Thyroid gland (tissue), 4 donors: Measurements from ENCODE around the gene RMI1. TPM values are rescaled to one million over a fixed set of nuclear protein-coding genes. Genes with fewer than 3 reads are reported as not detected.
"Not testable (repeated sequence)": the region's sequence is repeated elsewhere in the genome, so short reads cannot be mapped to it uniquely, and the experiment has no call there.

Experiments used
- DNase-seq, 2 donors: peaks; one replicate each; pipeline ENCODE4 v3.0.0-alpha.2; 2019
- H3K27ac ChIP-seq, 3 donors: fragments of 200-600 bp; sonication (generic); 1 replicate in 2 of 3; 2 replicates in 1 of 3; pipeline ENCODE4 v1.5.1; 2016 to 2019; ENCODE audit warnings: mild to moderate bottlenecking in 1 of 3, moderate library complexity in 1 of 3
- H3K27me3 ChIP-seq: fragments of 200-600 bp; sonication (generic); one replicate; pipeline ENCODE4 v1.5.1; 2019
- H3K36me3 ChIP-seq, 2 donors: fragments of 200-600 bp; sonication (generic); one replicate each; pipeline ENCODE4 v1.5.1; 2016 to 2019
- H3K4me1 ChIP-seq, 2 donors: fragments of 200-600 bp; sonication (generic); one replicate each; pipeline ENCODE4 v1.5.1; 2017 to 2019
- H3K4me3 ChIP-seq, 3 donors: fragments of 200-600 bp; sonication (generic); replicated peaks in 1 of 3; 1 replicate in 2 of 3; 2 replicates in 1 of 3; pipeline ENCODE4 v1.5.1; 2016; ENCODE audit warnings: mild to moderate bottlenecking in 1 of 3
- H3K9me3 ChIP-seq: fragments of 200-600 bp; sonication (generic); one replicate; pipeline ENCODE4 v1.5.1; 2017
- CTCF ChIP-seq, 6 experiments: fragments of 200-600 bp in 3 of 6; fragments of 450-650 bp in 3 of 6; sonication (generic) in 3 of 6; IDR thresholded peaks; one replicate each; pipeline ENCODE4 v1.5.1; 2016 to 2019; ENCODE audit warnings: antibody characterized with exemption in 6 of 6, mild to moderate bottlenecking in 2 of 6, inconsistent platforms in 1 of 6, moderate library complexity in 1 of 6
- POLR2A ChIP-seq, 2 donors: fragments of 450-650 bp; IDR thresholded peaks; one replicate each; pipeline ENCODE4 v1.6.1; 2017; ENCODE audit warnings: antibody characterized with exemption in 2 of 2, mild to moderate bottlenecking in 2 of 2, moderate library complexity in 1 of 2
- WGBS, 2 donors: methylation state at CpG; one replicate each; pipeline ENCODE4 v1.1.5; 2017; 5-methylcytosine and 5-hydroxymethylcytosine counted together
- intact Hi-C: fragments of 100-400 bp; cut with DNase I; formaldehyde crosslinking; loops from one replicate; pipeline ENCODE4 v1.15.1; 2023
- microRNA-seq: library from miRNA; unstranded; fragments of <30 nt; microRNA quantifications from one replicate; pipeline ENCODE4, GENCODE V29; 2016
- small RNA-seq: library from RNA; depleted of rRNA; stranded (forward); fragments of <200 nt; gene quantifications from one replicate; pipeline ENCODE3, GENCODE V24; 2016
- total RNA-seq, 4 donors: library from RNA; depleted of rRNA; stranded (reverse); fragments of >200 nt; gene quantifications; one replicate each; pipeline ENCODE4 v1.2.3, GENCODE V29; 2016

RMI1 gene
- total RNA-seq, 4 donors from 2014 or later, result 7.2 to 11.4 (median 9.7) TPM

GRCh38 chr9:84024041-84024575 is 43.5 kb downstream of the RMI1 start:
- intact Hi-C loops, result no loop called here
- H3K4me1 ChIP-seq, result no peaks in the 10 kb centered on the region
- no peaks in the 10 kb centered on the region for H3K9me3 ChIP-seq
- DNase-seq, result no peak
- 85 to 96% methylated on average over 4 of the region's 4 CpGs for WGBS, 2 donors
- no peak overlapping the region for H3K27ac ChIP-seq
- TF ChIP-seq POLR2A (IDR thresholded peaks at IDR 0.05) (no peak), CTCF (IDR thresholded peaks at IDR 0.05) (no peak)
- no peaks in the 10 kb centered on the region for H3K27me3 ChIP-seq
- no peaks in the 10 kb centered on the region for H3K36me3 ChIP-seq
- no peak overlapping the region for H3K4me3 ChIP-seq

GRCh38 chr9:84027201-84027600 is 46.6 kb downstream of the RMI1 start:
- no peak for DNase-seq
- TF ChIP-seq CTCF (IDR thresholded peaks at IDR 0.05) (no peak), POLR2A (IDR thresholded peaks at IDR 0.05) (no peak)
- H3K9me3 ChIP-seq, result no peaks in the 10 kb centered on the region
- H3K4me3 ChIP-seq, result no peak overlapping the region
- no peak overlapping the region for H3K27ac ChIP-seq
- no peaks in the 10 kb centered on the region for H3K36me3 ChIP-seq
- no peaks in the 10 kb centered on the region for H3K4me1 ChIP-seq
- intact Hi-C loops, result no loop called here
- no peaks in the 10 kb centered on the region for H3K27me3 ChIP-seq
- 85 to 94% methylated on average over 4 of the region's 4 CpGs for WGBS, 2 donors

GRCh38 chr9:84031534-84031933 is 50.9 kb downstream of the RMI1 start:
- Histone ChIP-seq H3K4me1 (no peaks in the 10 kb centered on the region), H3K9me3 (no peaks in the 10 kb centered on the region), H3K27ac (no peak overlapping the region), H3K4me3 (no peak overlapping the region), H3K36me3 (no peaks in the 10 kb centered on the region), H3K27me3 (no peaks in the 10 kb centered on the region)
- WGBS, 2 donors, result 86 to 95% methylated on average over 2 of the region's 2 CpGs
- TF ChIP-seq POLR2A (IDR thresholded peaks at IDR 0.05) (no peak), CTCF (IDR thresholded peaks at IDR 0.05) (no peak)
- intact Hi-C loops, result no loop called here
- no peak for DNase-seq

GRCh38 chr9:84041857-84042256 is 61.3 kb downstream of the RMI1 start:
- intact Hi-C loops, DNase-seq, H3K4me3 ChIP-seq, H3K4me1 ChIP-seq, H3K9me3 ChIP-seq, H3K27ac ChIP-seq, H3K36me3 ChIP-seq, H3K27me3 ChIP-seq: not testable (repeated sequence)
- WGBS, 2 donors, result 74 to 80% methylated on average over 5 of the region's 5 CpGs

GRCh38 chr9:84045481-84046097 is 65.0 kb downstream of the RMI1 start:
- no peaks in the 10 kb centered on the region for H3K27me3 ChIP-seq
- no peaks in the 10 kb centered on the region for H3K4me1 ChIP-seq
- H3K4me3 ChIP-seq, result no peak overlapping the region
- TF ChIP-seq CTCF (IDR thresholded peaks at IDR 0.05) (no peak), POLR2A (IDR thresholded peaks at IDR 0.05) (no peak)
- H3K36me3 ChIP-seq, result no peaks in the 10 kb centered on the region
- WGBS, 2 donors, result 85 to 86% methylated on average over 3 to 5 of the region's 5 CpGs
- intact Hi-C loops, result no loop called here
- no peaks in the 10 kb centered on the region for H3K9me3 ChIP-seq
- DNase-seq, result no peak
- H3K27ac ChIP-seq, result no peak overlapping the region

Small RNA genes within 50 kb of the gene (microRNA-seq; reads per million reads assigned to microRNA genes)
- 146 reads per million, percentile 58 among the genes with 10 or more reads in this experiment for gene MIR7-1

Small RNA genes within 50 kb of the gene (small RNA-seq; reads per million reads assigned to genes)
- not detected for gene RF00019

Other genes with a start within 250 kb of the RMI1 start
- 10 to 100 TPM; 15.5 to 24.3 (median 19.0) TPM for gene GKAP1, start 163.0 kb upstream of the RMI1 start, total RNA-seq
- gene KIF27, start 59.4 kb upstream of the RMI1 start, total RNA-seq, result 10 to 100 TPM; 17.6 to 28.2 (median 19.2) TPM
- gene HNRNPK, start 590 bp upstream of the RMI1 start, total RNA-seq, result 100 to 1,000 TPM; 501 to 702 (median 639) TPM